ENCODE results near the gene ETFBKMT.

- TF ChIP-seq POLR2A (IDR thresholded peaks at IDR 0.05; ENCODE audit: low read depth, low read length): no peak
- TF ChIP-seq CTCF (conservative IDR thresholded peaks at IDR 0.05; ENCODE audit: low read depth, low read length): no peak
- TF ChIP-seq CHD1 (IDR thresholded peaks at IDR 0.05; ENCODE audit: low read depth, low read length): no peak
- TF ChIP-seq RAD21 (IDR thresholded peaks at IDR 0.05; ENCODE audit: low read length): no peak
- TF ChIP-seq RFX5 (IDR thresholded peaks at IDR 0.05; ENCODE audit: low read depth, low read length): no peak
These were observed 46.1 kb downstream of the ETFBKMT start for GRCh38 chr12:31705621-31706020.
